Gastroesophageal sphincter (tissue), 3 donors: ENCODE data around the gene NKAIN2.

ENCODE experiments used
- POLR2A ChIP-seq, 2 donors: fragments of 450-650 bp; IDR thresholded peaks; one replicate each; pipeline ENCODE4 v1.6.1; 2017; ENCODE audit warnings: antibody characterized with exemption in 2 of 2, mild to moderate bottlenecking in 2 of 2, moderate library complexity in 1 of 2
- POLR2AphosphoS5 ChIP-seq: sonication (generic); formaldehyde crosslinking; IDR thresholded peaks from one replicate; pipeline ENCODE4 v1.6.1; 2017; ENCODE audit warnings: antibody characterized with exemption
- TF ChIP-seq, protein P1 (sequence below), 4 experiments: fragments of 200-600 bp in 2 of 4; fragments of 450-650 bp in 2 of 4; sonication (generic) in 1 of 4; IDR thresholded peaks; one replicate each; pipeline ENCODE4 v1.5.1; 2017 to 2019; ENCODE audit warnings: antibody characterized with exemption in 4 of 4, mild to moderate bottlenecking in 2 of 4, moderate library complexity in 2 of 4

DNA sequence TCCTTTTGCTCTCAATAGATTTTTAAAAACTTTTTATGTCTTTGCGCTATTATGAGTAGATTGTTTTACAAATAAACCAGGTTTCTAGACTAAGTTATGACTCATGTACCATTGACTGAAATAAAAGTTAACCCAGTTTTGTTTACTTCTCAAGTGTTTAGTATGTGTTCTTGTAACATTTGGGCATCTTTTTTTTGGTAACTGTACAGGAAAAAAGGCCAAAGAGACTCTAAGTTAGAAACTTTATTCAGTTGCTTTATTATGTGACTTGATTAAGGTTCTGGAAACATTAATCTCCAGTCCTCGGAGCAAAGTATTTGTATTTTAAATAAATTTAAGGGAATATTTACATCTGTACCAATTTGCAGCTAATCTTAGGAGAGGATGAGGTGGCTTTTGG lies 2.9 kb downstream of the NKAIN2 start:
- TF ChIP-seq, protein P1, sequence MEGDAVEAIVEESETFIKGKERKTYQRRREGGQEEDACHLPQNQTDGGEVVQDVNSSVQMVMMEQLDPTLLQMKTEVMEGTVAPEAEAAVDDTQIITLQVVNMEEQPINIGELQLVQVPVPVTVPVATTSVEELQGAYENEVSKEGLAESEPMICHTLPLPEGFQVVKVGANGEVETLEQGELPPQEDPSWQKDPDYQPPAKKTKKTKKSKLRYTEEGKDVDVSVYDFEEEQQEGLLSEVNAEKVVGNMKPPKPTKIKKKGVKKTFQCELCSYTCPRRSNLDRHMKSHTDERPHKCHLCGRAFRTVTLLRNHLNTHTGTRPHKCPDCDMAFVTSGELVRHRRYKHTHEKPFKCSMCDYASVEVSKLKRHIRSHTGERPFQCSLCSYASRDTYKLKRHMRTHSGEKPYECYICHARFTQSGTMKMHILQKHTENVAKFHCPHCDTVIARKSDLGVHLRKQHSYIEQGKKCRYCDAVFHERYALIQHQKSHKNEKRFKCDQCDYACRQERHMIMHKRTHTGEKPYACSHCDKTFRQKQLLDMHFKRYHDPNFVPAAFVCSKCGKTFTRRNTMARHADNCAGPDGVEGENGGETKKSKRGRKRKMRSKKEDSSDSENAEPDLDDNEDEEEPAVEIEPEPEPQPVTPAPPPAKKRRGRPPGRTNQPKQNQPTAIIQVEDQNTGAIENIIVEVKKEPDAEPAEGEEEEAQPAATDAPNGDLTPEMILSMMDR (IDR thresholded peaks at IDR 0.05) = no peak
- no peak for TF ChIP-seq POLR2A (IDR thresholded peaks at IDR 0.05)
- no peak for TF ChIP-seq POLR2AphosphoS5
